GM18517 (cell line): ENCODE measurements around the gene INTS1.

Experiments
- ATAC-seq: cut with Tn5 transposase; IDR thresholded peaks from one replicate; pipeline ENCODE4 v1.9.1; 2021; ENCODE audit warnings: mild to moderate bottlenecking, moderate library complexity; ENCODE audit not compliant: unreplicated experiment

INTS1 gene

DNA sequence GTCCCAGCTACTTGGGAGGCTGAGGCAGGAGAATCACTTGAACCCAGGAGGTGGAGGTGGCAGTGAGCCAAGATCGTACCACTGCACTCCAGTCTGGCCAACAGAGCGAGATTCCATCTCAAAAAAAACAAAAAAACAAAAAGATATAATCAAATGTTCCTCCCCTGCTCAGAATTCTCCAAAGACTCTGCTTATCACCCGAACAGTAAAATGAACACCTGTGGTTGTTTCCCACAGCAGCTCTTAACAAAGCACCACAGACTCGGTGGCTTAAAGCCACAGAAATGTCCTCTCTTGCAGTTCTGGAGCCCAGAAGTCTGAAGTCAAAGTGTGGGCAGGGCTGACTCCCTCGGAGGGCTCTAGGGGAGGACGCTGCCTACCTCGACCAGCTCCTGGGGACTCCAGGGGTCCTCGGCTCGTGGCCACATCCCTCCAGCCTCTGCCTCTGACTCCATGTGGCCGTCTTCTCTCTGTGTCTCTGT, 4.1 kb upstream of the INTS1 start:
- ATAC-seq: no peak

GRCh38 chr7:1505731-1506550, 1.8 kb upstream of the INTS1 start:
- ATAC-seq: no peak

DNA sequence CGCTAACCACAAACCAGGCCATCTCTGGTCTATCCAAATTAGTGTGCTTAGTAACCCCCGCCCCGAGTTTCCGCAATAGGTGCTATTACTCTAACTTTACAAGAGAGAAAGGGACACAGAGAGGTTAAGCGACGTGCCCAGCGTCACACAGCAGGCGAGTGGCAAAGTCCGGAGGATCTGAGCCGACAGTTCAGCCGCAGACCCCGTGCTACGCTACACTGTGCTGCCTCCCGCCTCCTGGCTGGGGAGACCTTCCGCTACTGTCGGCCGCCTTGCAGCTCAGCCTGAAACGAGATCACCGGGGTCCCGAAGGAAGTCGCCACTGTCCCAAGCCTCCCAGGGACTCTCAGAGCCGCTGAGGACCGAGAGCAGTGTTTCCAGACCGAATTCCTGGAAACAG, 799 bp downstream of the INTS1 start:
- ATAC-seq: no peak

DNA sequence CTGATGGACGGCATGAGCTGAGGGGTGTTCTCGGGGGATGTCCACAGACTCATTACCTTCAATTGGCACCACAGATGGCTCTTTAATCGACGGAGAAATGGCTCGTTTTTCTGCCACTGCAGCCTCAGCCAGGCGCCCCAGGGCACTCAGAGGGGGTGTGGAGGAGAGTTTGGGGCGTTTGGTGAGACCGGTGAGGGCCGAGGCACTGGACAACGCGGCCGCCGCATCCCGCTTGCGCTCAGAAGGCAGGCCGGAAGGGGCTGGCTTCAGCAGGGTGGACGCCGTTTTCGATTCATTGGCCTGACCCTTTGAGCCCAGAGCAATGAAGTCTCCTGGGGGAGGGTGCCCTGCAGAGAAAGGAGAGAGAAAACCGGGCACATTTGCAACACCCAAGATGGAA, 1.3 kb downstream of the INTS1 start:
- ATAC-seq: no peak

GRCh38 chr7:1501487-1502270, 2.5 kb downstream of the INTS1 start:
- no peak for ATAC-seq

GRCh38 chr7:1500064-1500807, 4.0 kb downstream of the INTS1 start:
- ATAC-seq: no peak

GRCh38 chr7:1499367-1500029, 4.7 kb downstream of the INTS1 start:
- no peak for ATAC-seq

DNA sequence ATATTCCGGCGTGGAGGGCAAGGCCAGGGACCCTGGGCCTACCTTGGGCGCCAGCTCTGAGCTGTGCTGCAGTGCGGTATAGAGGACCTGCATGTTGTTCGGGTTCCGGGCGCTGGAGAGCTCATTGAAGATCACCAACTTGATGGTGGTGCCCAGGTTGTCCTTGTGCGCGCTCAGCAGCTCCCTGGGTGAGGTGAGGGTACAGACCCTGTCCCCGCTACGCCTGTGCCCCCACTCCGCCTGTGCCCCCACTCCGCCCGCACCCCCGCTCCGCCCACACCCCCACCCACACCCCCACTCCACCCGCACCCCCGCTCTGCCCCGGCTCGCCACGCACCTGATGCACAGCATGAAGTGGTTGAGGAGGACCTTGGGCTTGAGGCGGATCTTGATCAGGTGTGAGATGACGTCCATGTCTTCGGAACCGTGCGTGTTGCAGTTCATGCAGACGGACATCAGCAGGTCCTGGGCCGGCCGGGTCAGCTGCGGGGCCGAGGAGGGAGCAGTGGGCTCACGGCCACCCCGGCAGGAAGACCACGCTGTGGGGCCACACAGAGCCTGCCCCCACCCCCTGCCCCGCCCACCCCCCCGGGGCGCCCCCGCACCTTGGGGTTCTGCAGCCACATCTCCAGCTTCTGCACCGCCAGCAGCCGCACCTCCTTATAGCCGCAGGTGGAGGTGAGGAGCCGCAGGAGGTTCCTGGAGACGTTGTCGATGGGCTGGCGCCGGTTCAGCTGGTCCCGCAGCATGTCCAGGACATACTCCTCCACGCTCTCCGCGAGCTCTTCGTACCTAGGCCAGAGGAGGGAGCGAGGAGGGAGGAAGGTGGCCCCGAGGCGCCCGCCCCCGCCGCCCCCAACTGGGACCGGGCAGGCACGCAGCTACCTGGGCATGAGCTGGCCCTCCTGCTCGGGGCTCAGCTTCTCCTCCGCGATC, 5.6 kb downstream of the INTS1 start:
- no peak for ATAC-seq

DNA sequence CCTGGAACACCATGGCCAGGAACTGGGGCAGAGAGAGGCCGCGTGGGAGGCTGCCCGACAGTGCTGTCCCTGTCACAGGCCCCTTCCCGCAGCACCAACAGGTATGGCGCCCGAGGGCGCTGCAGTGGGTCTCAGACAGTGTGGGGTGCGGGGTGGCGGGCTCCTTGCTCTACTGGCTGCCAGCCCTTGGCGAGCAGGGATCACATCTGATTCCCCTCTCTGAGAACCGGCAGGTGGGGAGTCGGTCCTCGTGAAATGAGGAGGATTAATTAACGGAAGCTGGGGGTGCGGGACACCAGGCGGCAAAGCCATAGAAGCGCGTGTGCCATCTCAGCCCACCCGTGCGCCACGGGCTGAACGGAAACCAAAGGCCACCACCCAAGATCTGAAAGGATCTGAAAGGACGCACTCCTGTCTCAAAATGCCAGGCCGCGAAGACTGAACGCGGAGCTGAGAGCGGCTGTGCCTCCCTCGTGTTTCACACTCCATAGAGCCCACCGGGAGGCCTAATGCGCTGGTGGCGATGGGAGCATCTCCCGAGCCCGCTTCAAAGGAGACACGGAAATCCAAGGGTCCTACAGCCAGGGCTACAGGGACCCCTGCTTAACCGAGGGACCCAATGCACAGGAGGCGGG, 6.8 kb downstream of the INTS1 start:
- no peak for ATAC-seq

GRCh38 chr7:1496531-1497292, 7.5 kb downstream of the INTS1 start:
- ATAC-seq: no peak

- no peak for ATAC-seq
Observed at GRCh38 chr7:1495564-1496242, 8.5 kb downstream of the INTS1 start.

- no peak for ATAC-seq
Observed at GRCh38 chr7:1494866-1495563, 9.2 kb downstream of the INTS1 start.

- no peak for ATAC-seq
Observed at GRCh38 chr7:1494447-1494846, 9.7 kb downstream of the INTS1 start.

GRCh38 chr7:1493571-1493970, 10.6 kb downstream of the INTS1 start:
- ATAC-seq: no peak

DNA sequence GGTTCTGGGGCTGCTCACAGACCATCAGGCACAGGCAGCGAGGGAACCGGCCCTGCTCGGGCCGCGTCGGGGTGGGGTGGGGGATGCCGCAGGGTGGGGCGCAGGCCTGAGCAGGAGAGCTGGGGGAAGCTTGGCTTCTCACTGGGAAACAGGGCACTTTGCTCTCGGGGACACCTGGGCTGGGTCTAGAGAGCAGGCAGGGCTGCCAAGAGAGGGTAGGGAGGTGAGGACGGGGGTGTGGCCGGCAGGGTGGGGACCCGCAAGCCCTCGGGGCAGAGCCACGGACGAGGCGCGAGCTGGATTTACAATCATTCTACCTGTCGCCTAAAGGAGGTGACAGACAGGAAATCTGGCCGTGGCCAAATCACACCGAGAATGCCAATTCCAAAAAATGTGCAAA, 11.1 kb downstream of the INTS1 start:
- ATAC-seq: no peak

DNA sequence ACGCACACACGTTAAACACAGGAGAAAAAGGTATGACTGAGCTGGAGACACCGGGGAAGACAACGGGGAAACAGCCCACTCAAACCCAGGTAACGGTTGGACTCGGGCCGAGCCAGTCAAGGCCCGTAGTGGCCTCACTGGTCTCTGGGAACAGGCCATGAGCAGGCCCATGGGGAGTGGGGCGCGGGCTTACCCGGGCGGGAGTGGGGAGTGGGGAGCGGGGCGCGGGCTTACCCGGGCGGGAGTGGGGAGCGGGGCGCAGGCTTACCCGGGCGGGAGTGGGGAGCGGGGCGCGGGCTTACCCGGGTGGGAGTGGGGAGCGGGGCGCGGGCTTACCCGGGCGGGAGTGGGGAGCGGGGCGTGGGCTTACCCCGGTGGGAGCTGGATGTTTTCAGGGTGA, 11.5 kb downstream of the INTS1 start:
- ATAC-seq: no peak

DNA sequence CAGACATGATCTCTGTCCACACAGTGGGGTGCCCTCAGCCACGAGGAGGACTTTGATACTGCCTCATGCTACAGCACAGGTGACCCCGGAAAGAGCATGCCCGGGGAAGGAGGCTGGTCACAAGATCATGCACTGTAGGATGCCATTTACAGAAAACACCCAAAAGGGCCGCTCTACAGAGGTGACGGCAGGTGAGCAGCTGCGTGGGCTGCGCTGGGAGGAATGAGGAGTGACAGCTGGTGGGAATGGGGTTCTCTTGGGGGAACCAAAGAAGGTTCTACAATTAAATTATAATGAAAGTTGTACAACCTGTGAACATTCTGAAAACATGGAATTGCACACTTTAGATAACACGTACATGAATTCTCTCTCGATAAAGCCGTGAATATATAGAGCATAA, 12.0 kb downstream of the INTS1 start:
- no peak for ATAC-seq
